CD8-positive, alpha-beta memory T cell (primary cell): ENCODE measurements around the gene ZNF804A. TPM values are rescaled to one million over a fixed set of nuclear protein-coding genes. Genes with fewer than 3 reads are reported as not detected.
"Not testable (repeated sequence)": the region's sequence is repeated elsewhere in the genome, so short reads cannot be mapped to it uniquely, and the experiment has no call there.

Experiments used
- CTCF ChIA-PET: fragments of 350-600 bp; sonication (Branson Sonifier 250); formaldehyde crosslinking; loops from one replicate; lab custom pipeline; 2021; ENCODE audit warnings: antibody characterized with exemption; lab: Charles Lee
- POLR2A ChIA-PET: fragments of 350-600 bp; sonication (Branson Sonifier 250); formaldehyde crosslinking; loops from one replicate; lab custom pipeline; 2021; ENCODE audit warnings: antibody characterized with exemption; lab: Charles Lee
- DNase-seq, 5 donors: peaks; one replicate each; pipeline versions ENCODE4 v3.0.0 to v3.0.0-alpha.2; 2020 to 2022; ENCODE audit warnings: mixed read lengths in 1 of 5
- H3K27ac ChIP-seq: one replicate; pipeline ENCODE4 v1.7.0; 2013; ENCODE audit warnings: low read depth, mild to moderate bottlenecking, low read length, moderate library complexity
- H3K27me3 ChIP-seq: 2 replicates; pipeline ENCODE4 v1.7.0; 2013; ENCODE audit warnings: low read length, mild to moderate bottlenecking; ENCODE audit not compliant: insufficient read depth, poor library complexity, severe bottlenecking
- H3K36me3 ChIP-seq: 2 replicates; pipeline ENCODE4 v1.7.0; 2013; ENCODE audit warnings: mild to moderate bottlenecking, low read length, moderate library complexity; ENCODE audit not compliant: insufficient read depth
- H3K4me1 ChIP-seq: 2 replicates; pipeline ENCODE4 v1.7.0; 2013; ENCODE audit warnings: mild to moderate bottlenecking, low read length, moderate library complexity; ENCODE audit not compliant: insufficient read depth
- H3K4me3 ChIP-seq: 2 replicates; pipeline ENCODE4 v1.7.0; 2013; ENCODE audit warnings: mild to moderate bottlenecking, low read length
- H3K9me3 ChIP-seq: 2 replicates; pipeline ENCODE4 v1.7.0; 2013; ENCODE audit warnings: mild to moderate bottlenecking, low read length
- H3K27ac Mint-ChIP-seq, 8 donors: one replicate each; pipeline ENCODE4 v1.8.0; 2020 to 2021; ENCODE audit warnings: mixed read lengths in 8 of 8, mild to moderate bottlenecking in 6 of 8, inconsistent platforms in 3 of 8, moderate library complexity in 3 of 8
- H3K27me3 Mint-ChIP-seq, 2 donors: one replicate each; pipeline ENCODE4 v1.8.0; 2020 to 2021; ENCODE audit warnings: mixed read lengths in 2 of 2, mild to moderate bottlenecking in 1 of 2, moderate library complexity in 1 of 2
- H3K36me3 Mint-ChIP-seq, 3 donors: one replicate each; pipeline ENCODE4 v1.8.0; 2020 to 2021; ENCODE audit warnings: mixed read lengths in 3 of 3, inconsistent platforms in 1 of 3, mild to moderate bottlenecking in 1 of 3
- H3K4me1 Mint-ChIP-seq, 3 donors: one replicate each; pipeline ENCODE4 v1.8.0; 2020 to 2021; ENCODE audit warnings: mixed read lengths in 3 of 3, inconsistent platforms in 1 of 3, mild to moderate bottlenecking in 1 of 3
- H3K4me3 Mint-ChIP-seq, 7 donors: one replicate each; pipeline ENCODE4 v1.8.0; 2020 to 2021; ENCODE audit warnings: mixed read lengths in 7 of 7, mild to moderate bottlenecking in 6 of 7, moderate library complexity in 4 of 7, inconsistent platforms in 2 of 7
- H3K9me3 Mint-ChIP-seq, 5 donors: one replicate each; pipeline ENCODE4 v1.8.0; 2020 to 2022; ENCODE audit warnings: mixed read lengths in 5 of 5, mild to moderate bottlenecking in 3 of 5, moderate library complexity in 2 of 5, inconsistent platforms in 1 of 5
- polyA plus RNA-seq: library from polyadenylated mRNA; unstranded; fragments of 300-500 nt; fragmentation: Illumina TruSeq; gene quantifications from one replicate; pipeline ENCODE4 v1.2.3, GENCODE V29; 2021
- total RNA-seq, 2 experiments: library from RNA; stranded (reverse); gene quantifications; one replicate each; pipeline ENCODE4 v1.2.3, GENCODE V29; 2021

ZNF804A gene
- total and polyA plus RNA-seq, 3 experiments from 2014 or later: not detected

GRCh38 chr2:184851576-184851975, 253.2 kb downstream of the ZNF804A start:
- CTCF ChIA-PET: no interaction called here
- no peak overlapping the region for H3K27ac Mint-ChIP-seq
- POLR2A ChIA-PET: no interaction called here
- H3K9me3 Mint-ChIP-seq: peaks cover 0 to 14% (median 4%) of the 10 kb centered on the region in 5 donors
- H3K4me1 Mint-ChIP-seq: no peaks in the 10 kb centered on the region
- H3K27me3 Mint-ChIP-seq: no peaks in the 10 kb centered on the region
- H3K27me3 ChIP-seq: no peaks in the 10 kb centered on the region
- H3K9me3 ChIP-seq: no peaks in the 10 kb centered on the region
- no peaks in the 10 kb centered on the region for H3K4me1 ChIP-seq
- H3K36me3 Mint-ChIP-seq: no peaks in the 10 kb centered on the region
- no peak overlapping the region for H3K4me3 Mint-ChIP-seq
- H3K4me3 ChIP-seq: no peak overlapping the region
- no peak for DNase-seq
- H3K36me3 ChIP-seq: no peaks in the 10 kb centered on the region
- H3K27ac ChIP-seq: no peak overlapping the region

GRCh38 chr2:184859187-184859586, 260.9 kb downstream of the ZNF804A start:
- Mint-ChIP-seq H3K27ac (no peak overlapping the region), H3K4me3 (no peak overlapping the region), H3K36me3 (no peaks in the 10 kb centered on the region), H3K9me3 (peaks cover 10 to 32% (median 17%) of the 10 kb centered on the region in 5 donors), H3K4me1 (no peaks in the 10 kb centered on the region), H3K27me3 (no peaks in the 10 kb centered on the region)
- H3K27ac ChIP-seq: no peak overlapping the region
- no peaks in the 10 kb centered on the region for H3K27me3 ChIP-seq
- no peak for DNase-seq
- peaks cover 10% of the 10 kb centered on the region for H3K9me3 ChIP-seq
- no peaks in the 10 kb centered on the region for H3K4me1 ChIP-seq
- POLR2A ChIA-PET: no interaction called here
- CTCF ChIA-PET: no interaction called here
- no peaks in the 10 kb centered on the region for H3K36me3 ChIP-seq
- no peak overlapping the region for H3K4me3 ChIP-seq

GRCh38 chr2:184860744-184861143, 262.4 kb downstream of the ZNF804A start:
- Mint-ChIP-seq H3K27ac (no peak overlapping the region), H3K9me3 (peaks cover 12 to 37% (median 17%) of the 10 kb centered on the region in 5 donors), H3K27me3 (no peaks in the 10 kb centered on the region), H3K4me3 (no peak overlapping the region), H3K36me3 (no peaks in the 10 kb centered on the region), H3K4me1 (no peaks in the 10 kb centered on the region)
- no peak overlapping the region for H3K4me3 ChIP-seq
- no peak overlapping the region for H3K27ac ChIP-seq
- H3K36me3 ChIP-seq: no peaks in the 10 kb centered on the region
- ChIA-PET CTCF (no interaction called here), POLR2A (no interaction called here)
- H3K27me3 ChIP-seq: no peaks in the 10 kb centered on the region
- no peaks in the 10 kb centered on the region for H3K4me1 ChIP-seq
- DNase-seq: no peak
- peaks cover 10% of the 10 kb centered on the region for H3K9me3 ChIP-seq

GRCh38 chr2:184875212-184875611, 276.9 kb downstream of the ZNF804A start:
- peaks cover 0 to 42% (median 3%) of the 10 kb centered on the region in 5 donors for H3K9me3 Mint-ChIP-seq
- DNase-seq: no peak
- H3K27ac Mint-ChIP-seq: no peak overlapping the region
- Histone ChIP-seq H3K27ac (no peak overlapping the region), H3K4me3 (no peak overlapping the region), H3K9me3 (no peaks in the 10 kb centered on the region), H3K27me3 (no peaks in the 10 kb centered on the region), H3K36me3 (no peaks in the 10 kb centered on the region), H3K4me1 (no peaks in the 10 kb centered on the region)
- H3K4me1 Mint-ChIP-seq: no peaks in the 10 kb centered on the region
- ChIA-PET CTCF (no interaction called here), POLR2A (no interaction called here)
- H3K27me3 Mint-ChIP-seq: no peaks in the 10 kb centered on the region
- H3K4me3 Mint-ChIP-seq: no peak overlapping the region
- H3K36me3 Mint-ChIP-seq: no peaks in the 10 kb centered on the region

- peaks cover 0 to 38% (median 5%) of the 10 kb centered on the region in 5 donors for H3K9me3 Mint-ChIP-seq
- Histone ChIP-seq H3K4me3 (no peak overlapping the region), H3K4me1 (no peaks in the 10 kb centered on the region), H3K36me3 (no peaks in the 10 kb centered on the region), H3K9me3 (no peaks in the 10 kb centered on the region), H3K27ac (no peak overlapping the region), H3K27me3 (no peaks in the 10 kb centered on the region)
- no peak overlapping the region for H3K27ac Mint-ChIP-seq
- H3K27me3 Mint-ChIP-seq: no peaks in the 10 kb centered on the region
- CTCF ChIA-PET: no interaction called here
- no peaks in the 10 kb centered on the region for H3K4me1 Mint-ChIP-seq
- POLR2A ChIA-PET: no interaction called here
- no peak overlapping the region for H3K4me3 Mint-ChIP-seq
- no peak for DNase-seq
- H3K36me3 Mint-ChIP-seq: no peaks in the 10 kb centered on the region
Measured at GRCh38 chr2:184875911-184876310, 277.6 kb downstream of the ZNF804A start.

GRCh38 chr2:184877909-184878308, 279.6 kb downstream of the ZNF804A start:
- POLR2A ChIA-PET: no interaction called here

GRCh38 chr2:184879671-184880070, 281.3 kb downstream of the ZNF804A start:
- no peaks in the 10 kb centered on the region for H3K36me3 ChIP-seq
- POLR2A ChIA-PET: no interaction called here
- no peaks in the 10 kb centered on the region for H3K4me1 Mint-ChIP-seq
- no peaks in the 10 kb centered on the region for H3K9me3 ChIP-seq
- H3K4me1 ChIP-seq: no peaks in the 10 kb centered on the region
- no peak overlapping the region for H3K4me3 ChIP-seq
- no peaks in the 10 kb centered on the region for H3K27me3 ChIP-seq
- no peak overlapping the region for H3K27ac Mint-ChIP-seq
- no peaks in the 10 kb centered on the region for H3K36me3 Mint-ChIP-seq
- no peak for DNase-seq
- H3K27me3 Mint-ChIP-seq: no peaks in the 10 kb centered on the region
- H3K9me3 Mint-ChIP-seq: peaks cover 2 to 38% (median 7%) of the 10 kb centered on the region in 5 donors
- CTCF ChIA-PET: no interaction called here
- H3K27ac ChIP-seq: no peak overlapping the region
- H3K4me3 Mint-ChIP-seq: no peak overlapping the region

More at GRCh38 chr2:184877909-184878308, 279.6 kb downstream of the ZNF804A start:
- Mint-ChIP-seq H3K9me3 (peaks cover 0 to 37% (median 5%) of the 10 kb centered on the region in 5 donors), H3K27ac (no peak overlapping the region), H3K4me1 (no peaks in the 10 kb centered on the region), H3K4me3 (no peak overlapping the region), H3K36me3 (no peaks in the 10 kb centered on the region), H3K27me3 (no peaks in the 10 kb centered on the region)
- Histone ChIP-seq H3K36me3 (no peaks in the 10 kb centered on the region), H3K27ac (no peak overlapping the region), H3K4me3 (no peak overlapping the region), H3K4me1 (no peaks in the 10 kb centered on the region), H3K9me3 (no peaks in the 10 kb centered on the region), H3K27me3 (no peaks in the 10 kb centered on the region)
- DNase-seq: no peak
- CTCF ChIA-PET: no interaction called here

GRCh38 chr2:184886585-184886984, 288.3 kb downstream of the ZNF804A start:
- H3K4me3 ChIP-seq, H3K27me3 Mint-ChIP-seq, H3K27ac ChIP-seq, H3K36me3 Mint-ChIP-seq, H3K36me3 ChIP-seq, CTCF ChIA-PET, H3K4me1 Mint-ChIP-seq, H3K4me3 Mint-ChIP-seq, DNase-seq, H3K27ac Mint-ChIP-seq, H3K4me1 ChIP-seq, POLR2A ChIA-PET, H3K27me3 ChIP-seq, H3K9me3 ChIP-seq: not testable (repeated sequence)
- peaks cover 0 to 25% (median 7%) of the 10 kb centered on the region in 5 donors for H3K9me3 Mint-ChIP-seq

GRCh38 chr2:184890311-184890710, 292.0 kb downstream of the ZNF804A start:
- Mint-ChIP-seq H3K9me3 (peaks cover 0 to 13% (median 5%) of the 10 kb centered on the region in 5 donors), H3K27ac (no peak overlapping the region), H3K27me3 (no peaks in the 10 kb centered on the region), H3K4me1 (no peaks in the 10 kb centered on the region), H3K36me3 (no peaks in the 10 kb centered on the region), H3K4me3 (no peak overlapping the region)
- ChIA-PET CTCF (no interaction called here), POLR2A (no interaction called here)
- H3K4me1 ChIP-seq: no peaks in the 10 kb centered on the region
- H3K27ac ChIP-seq: no peak overlapping the region
- H3K9me3 ChIP-seq: no peaks in the 10 kb centered on the region
- no peaks in the 10 kb centered on the region for H3K27me3 ChIP-seq
- no peak overlapping the region for H3K4me3 ChIP-seq
- no peaks in the 10 kb centered on the region for H3K36me3 ChIP-seq
- no peak for DNase-seq
